CD4-positive, alpha-beta T cell treated with Interferon alpha-2 for 1 hour (primary cell): Measurements from ENCODE around the gene PTK6.

Experiments
- DNase-seq, 2 donors: peaks; one replicate each; pipeline ENCODE4 v3.0.0-alpha.2; 2020 to 2022

Gene PTK6

DNA sequence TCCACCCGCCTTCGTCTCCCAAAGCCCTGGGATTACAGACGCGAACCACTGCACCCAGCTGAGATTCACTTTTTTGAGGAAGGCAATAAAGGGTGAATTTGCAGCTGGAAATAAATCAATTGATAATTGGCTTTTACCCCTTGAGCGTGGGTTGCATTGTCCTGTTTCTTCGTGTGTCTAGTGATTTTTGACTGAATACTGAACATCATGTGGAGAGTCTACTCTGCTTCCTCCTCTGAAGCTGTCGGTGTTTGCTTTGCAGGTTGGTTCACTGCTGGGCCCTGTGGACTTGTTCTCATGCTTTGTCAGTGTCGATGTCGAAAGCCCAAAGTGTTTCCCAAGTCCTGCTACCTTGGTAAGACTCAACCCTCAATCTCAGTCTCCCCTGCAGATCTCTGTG, 32.5 kb downstream of the PTK6 start:
- no peak for DNase-seq

DNA sequence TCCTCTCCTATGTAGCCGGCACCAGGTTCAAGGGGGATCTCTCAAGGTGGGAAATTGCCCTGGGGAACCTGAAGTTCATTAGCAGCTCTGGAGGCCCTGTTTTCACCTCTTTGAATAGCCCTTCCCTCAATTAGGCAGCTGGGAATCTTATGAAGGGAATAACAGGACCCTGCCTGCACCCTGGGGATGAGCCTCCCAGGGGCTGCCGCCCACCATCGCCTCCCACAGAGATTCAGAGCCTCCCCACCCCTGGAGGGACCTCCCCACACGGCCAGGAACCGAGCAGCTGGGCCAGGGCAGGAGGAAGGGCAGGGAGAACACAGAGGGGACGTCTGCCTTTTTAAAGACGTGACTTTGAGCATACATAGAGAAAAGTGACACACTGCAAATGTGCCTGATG, 33.7 kb downstream of the PTK6 start:
- no peak for DNase-seq

DNA sequence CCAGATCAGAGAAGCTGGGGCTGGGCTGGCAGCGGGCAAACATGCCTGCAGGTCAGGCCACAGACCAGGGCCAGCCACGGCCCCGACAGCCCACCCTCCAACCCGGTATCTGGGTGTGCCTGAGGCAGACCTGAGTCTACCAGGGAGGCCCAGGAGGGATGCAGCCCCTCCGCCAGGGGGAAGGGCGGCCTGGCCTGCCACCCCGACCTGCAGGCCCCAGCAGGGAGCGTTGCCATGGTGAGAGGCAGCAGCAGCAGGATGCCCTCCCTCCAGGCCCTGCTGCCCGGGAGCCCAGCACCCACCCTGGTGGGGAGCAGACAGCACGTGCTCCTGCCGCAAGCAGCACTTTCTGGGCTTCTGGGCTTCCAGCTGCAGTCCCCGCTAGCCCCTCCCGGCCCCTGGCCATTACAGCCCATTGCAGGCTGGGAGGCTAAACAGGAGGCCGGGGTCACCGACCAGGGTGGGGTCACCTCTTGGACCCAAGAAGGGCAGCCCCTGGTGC, 34.5 kb downstream of the PTK6 start:
- no peak for DNase-seq

DNA sequence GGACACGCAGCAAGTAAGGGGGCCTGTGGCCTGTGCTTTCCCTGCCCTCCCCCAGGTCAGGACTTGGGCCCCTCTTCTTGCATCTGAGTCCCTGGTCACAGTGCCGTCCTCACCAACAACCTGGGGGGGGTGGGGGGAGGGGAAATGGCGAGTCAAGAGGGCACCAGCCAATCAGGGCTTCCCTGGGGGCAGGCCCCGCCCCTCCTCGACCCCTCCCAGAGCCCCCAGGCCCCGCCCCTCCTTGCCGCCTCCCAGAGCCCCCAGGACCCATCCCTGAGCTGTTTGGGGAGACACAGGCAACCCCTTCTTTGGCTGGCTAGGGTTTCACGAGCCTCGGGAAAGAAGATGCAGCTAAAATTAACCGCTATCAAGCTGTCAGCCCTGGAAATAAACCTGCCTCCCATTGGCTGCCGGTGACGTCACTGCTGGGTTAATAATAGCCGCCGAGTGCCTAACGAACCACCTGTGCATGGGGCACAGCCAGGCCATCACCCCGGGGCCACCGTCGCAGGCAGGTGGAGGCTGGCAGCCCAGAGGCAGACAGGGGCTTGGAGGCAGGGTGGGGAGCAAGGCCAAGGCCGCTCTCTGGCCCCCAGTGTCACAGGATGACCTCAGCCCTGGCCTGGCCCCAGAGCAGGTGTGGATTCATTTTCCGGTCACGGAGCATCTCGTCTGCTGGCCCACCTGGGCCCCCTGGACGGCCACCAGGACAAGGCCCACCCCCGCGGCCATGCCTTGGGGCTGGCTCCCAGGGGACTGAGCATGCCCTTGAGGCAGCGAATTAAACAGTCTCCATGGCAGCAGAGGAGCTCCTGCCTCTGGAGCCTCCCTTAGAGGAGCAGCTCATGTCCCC, 35.1 kb downstream of the PTK6 start:
- DNase-seq: no peak

GRCh38 chr20:63500902-63501817, 36.0 kb downstream of the PTK6 start:
- DNase-seq: no peak

GRCh38 chr20:63500151-63500901, 36.9 kb downstream of the PTK6 start:
- no peak for DNase-seq

GRCh38 chr20:63499338-63499969, 37.7 kb downstream of the PTK6 start:
- DNase-seq: no peak

- DNase-seq: peak; percentile 51 to 71
Observed at GRCh38 chr20:63498960-63499337, 38.2 kb downstream of the PTK6 start, which contains the start of gene EEF1A2. Gene EEF1A2 (minus strand): TSS chr20:63499083. CDS start chr20:63497763, 1,320 bp downstream.

DNA sequence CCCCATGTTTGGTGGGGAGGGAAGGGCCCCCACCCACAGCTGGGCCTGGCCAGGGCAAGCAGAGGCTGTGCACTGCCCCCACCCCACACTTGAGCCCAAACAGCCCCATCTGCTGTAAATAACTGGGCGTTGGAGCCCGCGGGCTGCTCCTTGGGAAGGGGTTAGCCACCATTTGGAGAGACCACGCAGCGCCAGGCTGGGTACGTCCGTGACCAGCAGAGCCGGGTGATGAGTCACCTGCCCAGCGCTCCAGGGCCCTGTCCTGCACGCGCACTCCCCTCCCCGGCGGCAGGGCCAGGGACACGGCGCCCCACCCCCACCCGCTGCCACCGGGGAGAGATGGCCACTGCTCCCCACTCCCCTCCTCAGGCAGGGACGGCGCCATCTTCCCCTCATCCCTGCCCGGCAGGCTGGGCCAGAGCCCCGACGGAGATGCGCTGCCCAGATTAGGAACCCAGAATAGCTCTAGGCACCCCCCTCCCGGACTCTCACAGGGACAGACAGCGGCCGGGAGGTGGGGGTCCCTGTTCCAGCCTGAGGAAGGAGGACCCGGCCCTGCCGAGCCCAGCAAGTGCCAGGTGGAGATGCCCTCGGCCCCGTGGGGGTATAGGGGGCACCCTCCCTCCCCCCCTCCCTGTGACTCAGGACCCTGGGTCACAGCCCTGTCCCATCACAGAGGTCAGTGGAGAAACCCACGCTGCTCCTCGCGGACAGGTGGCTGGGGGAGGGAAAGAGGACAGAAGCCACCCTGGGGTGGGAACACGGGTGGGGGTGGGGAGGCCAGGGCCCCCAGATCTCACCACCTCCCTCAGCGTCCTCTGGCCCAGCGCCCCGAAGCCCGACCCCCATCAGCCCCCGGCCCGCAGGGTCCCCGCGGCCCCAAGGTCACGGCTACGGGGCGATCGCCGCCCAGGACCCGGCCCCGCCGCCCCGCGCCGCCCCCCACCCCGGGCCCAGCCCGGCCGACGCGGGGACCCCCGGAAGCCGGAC, 38.9 kb downstream of the PTK6 start:
- no peak for DNase-seq

- DNase-seq: no peak
Observed at GRCh38 chr20:63497138-63497945, 39.8 kb downstream of the PTK6 start.

DNA sequence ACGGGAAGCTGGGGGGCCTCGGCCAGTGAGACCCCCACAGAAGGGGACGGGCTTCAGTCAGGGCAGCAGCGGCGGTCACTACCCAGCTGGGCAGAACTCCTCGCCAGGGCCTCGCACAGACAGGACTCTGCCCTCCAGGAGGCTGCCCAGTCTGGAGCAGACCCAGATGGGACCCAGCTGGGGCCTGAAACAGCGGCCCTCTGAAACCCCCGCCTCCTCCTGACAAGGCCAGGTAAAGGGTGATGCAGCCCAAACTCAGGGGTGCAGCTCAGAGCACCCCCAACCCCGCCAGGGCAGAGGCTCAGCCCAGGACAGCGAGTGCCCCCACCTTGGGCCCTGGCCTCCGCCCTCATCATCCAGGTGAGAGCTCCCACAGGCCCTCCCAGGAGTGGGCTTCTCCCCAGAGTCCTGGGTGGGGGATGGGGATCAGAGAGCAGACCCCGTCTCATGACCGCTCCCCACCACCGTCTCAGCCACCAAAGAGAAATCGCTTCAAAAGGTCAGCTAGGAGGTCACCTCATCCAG, 40.5 kb downstream of the PTK6 start:
- no peak for DNase-seq

GRCh38 chr20:63495741-63496595, 41.2 kb downstream of the PTK6 start:
- peak; percentile 72 to 81 for DNase-seq

DNA sequence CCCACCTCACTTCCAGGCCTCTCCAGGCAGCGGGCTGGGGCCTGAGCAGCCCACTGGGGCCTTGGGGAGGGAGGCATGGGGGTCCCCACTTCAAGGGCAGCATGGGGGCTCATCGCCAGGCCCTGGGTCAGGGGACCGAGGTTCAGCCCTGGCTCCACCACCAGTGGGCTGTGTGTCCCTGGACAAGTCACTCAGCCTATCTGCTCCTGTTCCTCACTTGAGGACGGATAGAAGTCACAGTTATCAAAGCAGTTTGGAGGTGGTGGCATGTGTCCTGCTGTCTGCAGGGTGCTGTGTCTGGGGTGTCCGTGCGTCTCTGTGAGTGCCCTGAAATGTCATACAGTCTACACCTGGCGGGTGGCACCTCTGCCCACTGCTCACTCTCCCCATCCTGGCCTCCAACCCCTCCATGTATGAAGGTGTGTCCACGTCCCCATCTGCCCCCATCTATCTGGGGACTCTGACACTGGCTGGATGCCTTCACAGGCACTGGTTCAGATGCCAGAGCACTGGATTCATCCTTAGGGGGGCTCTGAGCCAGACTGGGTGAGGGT, 41.9 kb downstream of the PTK6 start:
- DNase-seq: no peak

DNA sequence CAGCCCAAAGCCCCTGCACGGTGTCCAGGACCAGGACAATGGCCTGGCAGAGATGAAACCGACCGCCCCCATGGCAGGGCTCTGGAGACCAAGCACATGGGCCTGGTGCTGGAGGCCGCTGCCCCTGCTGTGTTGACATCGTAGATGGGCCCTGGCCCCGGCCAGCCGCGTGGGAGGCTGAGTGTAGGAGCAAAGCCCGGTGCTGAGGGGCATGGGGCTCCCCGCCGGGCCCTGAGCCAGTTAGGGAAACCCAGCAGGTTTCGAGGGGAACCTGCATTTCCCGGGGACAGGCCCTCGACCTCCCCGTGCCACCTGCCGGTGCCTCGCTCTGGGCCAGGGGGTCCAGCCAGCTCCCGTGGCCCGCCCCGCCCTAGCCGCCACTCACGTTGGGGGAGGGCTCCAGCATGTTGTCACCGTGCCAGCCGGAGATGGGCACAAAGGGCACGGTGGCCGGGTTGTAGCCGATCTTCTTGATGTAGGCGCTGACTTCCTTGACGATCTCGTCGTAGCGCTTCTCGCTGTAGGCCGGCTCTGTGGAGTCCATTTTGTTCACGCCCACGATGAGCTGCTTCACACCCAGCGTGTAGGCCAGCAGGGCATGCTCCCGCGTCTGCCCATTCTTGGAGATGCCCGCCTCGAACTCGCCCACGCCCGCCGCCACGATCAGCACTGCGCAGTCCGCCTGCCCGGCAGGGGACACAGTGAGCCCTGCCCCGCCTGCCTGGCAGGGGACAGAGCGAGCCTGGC, 42.6 kb downstream of the PTK6 start:
- no peak for DNase-seq

DNA sequence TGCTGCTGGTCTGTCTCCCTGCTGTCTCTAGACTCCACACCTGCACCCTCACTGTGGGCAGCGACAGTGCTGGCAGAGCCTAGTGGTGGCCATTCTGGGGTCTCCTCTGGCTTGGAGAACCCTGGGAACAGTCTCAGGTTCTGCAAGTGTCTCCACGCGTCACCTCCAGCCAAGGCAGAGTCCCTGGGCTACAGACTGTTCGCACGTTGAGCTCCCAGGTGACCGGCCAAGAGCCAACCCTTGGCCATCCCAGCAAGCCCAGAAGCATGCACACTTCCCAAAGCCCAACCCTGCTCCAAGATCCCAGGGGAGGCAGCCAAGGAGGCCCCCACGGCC, 43.1 kb downstream of the PTK6 start:
- DNase-seq: no peak

GRCh38 chr20:63493563-63494020, 43.6 kb downstream of the PTK6 start:
- no peak for DNase-seq

GRCh38 chr20:63492982-63493381, 44.2 kb downstream of the PTK6 start:
- DNase-seq: no peak

- DNase-seq: no peak
Observed at GRCh38 chr20:63492518-63492917, 44.7 kb downstream of the PTK6 start.
